IMR-90 (cell line): ENCODE measurements around the gene NT5C1B.

Source experiments
- BHLHE40 ChIP-seq: fragments of 150-350 bp; IDR thresholded peaks from 2 replicates; pipeline ENCODE4 v1.6.1; 2016; ENCODE audit warnings: mild to moderate bottlenecking, low read depth, low read length
- CEBPB ChIP-seq: IDR thresholded peaks from 2 replicates; pipeline ENCODE4 v1.6.1; 2012; ENCODE audit warnings: low read depth, low read length, improper control_type of control experiment
- FOS ChIP-seq: fragments of 150-350 bp; IDR thresholded peaks from 2 replicates; pipeline ENCODE4 v1.6.1; 2016; ENCODE audit warnings: low read depth, low read length
- MAFK ChIP-seq: IDR thresholded peaks from 2 replicates; pipeline ENCODE4 v1.6.1; 2012; ENCODE audit warnings: low read depth, low read length, improper control_type of control experiment
- MAZ ChIP-seq: IDR thresholded peaks from 2 replicates; pipeline ENCODE4 v1.6.1; 2012; ENCODE audit warnings: low read depth, mild to moderate bottlenecking, low read length, improper control_type of control experiment, moderate library complexity, borderline replicate concordance
- MXI1 ChIP-seq: IDR thresholded peaks from 2 replicates; pipeline ENCODE4 v1.6.1; 2012; ENCODE audit warnings: low read depth, mild to moderate bottlenecking, low read length, moderate library complexity, borderline replicate concordance
- POLR2A ChIP-seq: IDR thresholded peaks from 2 replicates; pipeline ENCODE4 v1.6.1; 2012; ENCODE audit warnings: mild to moderate bottlenecking, low read depth, low read length
- RAD21 ChIP-seq: IDR thresholded peaks from 2 replicates; pipeline ENCODE4 v1.6.1; 2012; ENCODE audit warnings: low read length, improper control_type of control experiment
- RCOR1 ChIP-seq: IDR thresholded peaks from 2 replicates; pipeline ENCODE4 v1.6.1; 2012; ENCODE audit warnings: mild to moderate bottlenecking, low read length, improper control_type of control experiment; ENCODE audit not compliant: insufficient replicate concordance
- RFX5 ChIP-seq: IDR thresholded peaks from 2 replicates; pipeline ENCODE4 v1.8.0; 2012; ENCODE audit warnings: low read depth, mild to moderate bottlenecking, low read length, moderate library complexity
- SMC3 ChIP-seq: fragments of 150-350 bp; IDR thresholded peaks from 2 replicates; pipeline ENCODE4 v1.6.1; 2016; ENCODE audit warnings: low read depth, mild to moderate bottlenecking, antibody characterized with exemption, low read length, moderate library complexity
- TF ChIP-seq, protein P1 (sequence below): conservative IDR thresholded peaks from 2 replicates; pipeline ENCODE4 v1.5.1; 2012; ENCODE audit warnings: mild to moderate bottlenecking, low read depth, low read length, improper control_type of control experiment
- TF ChIP-seq, protein P2 (sequence below): fragments of 150-350 bp; IDR thresholded peaks from 2 replicates; pipeline ENCODE4 v1.6.1; 2017; ENCODE audit warnings: mild to moderate bottlenecking, antibody characterized with exemption, low read length, low read depth
- TF ChIP-seq, protein P3 (sequence below): fragments of 150-350 bp; IDR thresholded peaks from 2 replicates; pipeline ENCODE4 v1.6.1; 2016; ENCODE audit warnings: low read depth, mild to moderate bottlenecking, low read length, moderate library complexity, borderline replicate concordance

DNA sequence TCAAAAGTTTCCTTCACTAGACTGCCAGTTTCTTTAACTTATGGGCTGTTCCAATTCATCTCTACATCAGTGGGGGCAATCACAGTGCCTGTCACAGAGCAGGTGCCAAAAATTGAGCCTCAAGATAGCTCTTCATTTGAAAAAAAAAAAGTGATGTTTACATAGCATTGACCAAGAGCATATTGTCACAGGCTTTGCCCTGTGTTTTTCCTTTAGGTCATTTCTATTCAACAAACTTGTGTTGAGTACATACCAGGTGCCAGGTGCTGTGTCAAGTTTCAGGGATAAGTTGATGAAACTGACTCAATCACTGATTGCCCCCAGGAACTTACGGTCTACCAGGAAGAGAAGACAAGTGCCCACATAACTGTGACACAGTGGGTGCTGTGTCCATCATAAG lies 22.2 kb upstream of the NT5C1B start:
- TF ChIP-seq RFX5 (no peak), POLR2A (no peak), CEBPB (no peak), BHLHE40 (no peak), SMC3 (no peak), RCOR1 (no peak), RAD21 (no peak), MXI1 (no peak), MAZ (no peak), FOS (no peak), MAFK (no peak)
- TF ChIP-seq, protein P1, sequence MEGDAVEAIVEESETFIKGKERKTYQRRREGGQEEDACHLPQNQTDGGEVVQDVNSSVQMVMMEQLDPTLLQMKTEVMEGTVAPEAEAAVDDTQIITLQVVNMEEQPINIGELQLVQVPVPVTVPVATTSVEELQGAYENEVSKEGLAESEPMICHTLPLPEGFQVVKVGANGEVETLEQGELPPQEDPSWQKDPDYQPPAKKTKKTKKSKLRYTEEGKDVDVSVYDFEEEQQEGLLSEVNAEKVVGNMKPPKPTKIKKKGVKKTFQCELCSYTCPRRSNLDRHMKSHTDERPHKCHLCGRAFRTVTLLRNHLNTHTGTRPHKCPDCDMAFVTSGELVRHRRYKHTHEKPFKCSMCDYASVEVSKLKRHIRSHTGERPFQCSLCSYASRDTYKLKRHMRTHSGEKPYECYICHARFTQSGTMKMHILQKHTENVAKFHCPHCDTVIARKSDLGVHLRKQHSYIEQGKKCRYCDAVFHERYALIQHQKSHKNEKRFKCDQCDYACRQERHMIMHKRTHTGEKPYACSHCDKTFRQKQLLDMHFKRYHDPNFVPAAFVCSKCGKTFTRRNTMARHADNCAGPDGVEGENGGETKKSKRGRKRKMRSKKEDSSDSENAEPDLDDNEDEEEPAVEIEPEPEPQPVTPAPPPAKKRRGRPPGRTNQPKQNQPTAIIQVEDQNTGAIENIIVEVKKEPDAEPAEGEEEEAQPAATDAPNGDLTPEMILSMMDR: no peak
- TF ChIP-seq, protein P2, sequence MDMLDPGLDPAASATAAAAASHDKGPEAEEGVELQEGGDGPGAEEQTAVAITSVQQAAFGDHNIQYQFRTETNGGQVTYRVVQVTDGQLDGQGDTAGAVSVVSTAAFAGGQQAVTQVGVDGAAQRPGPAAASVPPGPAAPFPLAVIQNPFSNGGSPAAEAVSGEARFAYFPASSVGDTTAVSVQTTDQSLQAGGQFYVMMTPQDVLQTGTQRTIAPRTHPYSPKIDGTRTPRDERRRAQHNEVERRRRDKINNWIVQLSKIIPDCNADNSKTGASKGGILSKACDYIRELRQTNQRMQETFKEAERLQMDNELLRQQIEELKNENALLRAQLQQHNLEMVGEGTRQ: no peak
- TF ChIP-seq, protein P3, sequence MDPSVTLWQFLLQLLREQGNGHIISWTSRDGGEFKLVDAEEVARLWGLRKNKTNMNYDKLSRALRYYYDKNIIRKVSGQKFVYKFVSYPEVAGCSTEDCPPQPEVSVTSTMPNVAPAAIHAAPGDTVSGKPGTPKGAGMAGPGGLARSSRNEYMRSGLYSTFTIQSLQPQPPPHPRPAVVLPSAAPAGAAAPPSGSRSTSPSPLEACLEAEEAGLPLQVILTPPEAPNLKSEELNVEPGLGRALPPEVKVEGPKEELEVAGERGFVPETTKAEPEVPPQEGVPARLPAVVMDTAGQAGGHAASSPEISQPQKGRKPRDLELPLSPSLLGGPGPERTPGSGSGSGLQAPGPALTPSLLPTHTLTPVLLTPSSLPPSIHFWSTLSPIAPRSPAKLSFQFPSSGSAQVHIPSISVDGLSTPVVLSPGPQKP: no peak
